Measurements from ENCODE around the gene HSD11B2. TPM values are rescaled to one million over a fixed set of nuclear protein-coding genes. Genes with fewer than 3 reads are reported as not detected.
A peak's percentile ranks its signal among the peaks of the same experiment; 100 is the strongest.

The HSD11B2 gene
- total RNA-seq, 1 experiment from 2014 or later: 33.5 TPM

DNA sequence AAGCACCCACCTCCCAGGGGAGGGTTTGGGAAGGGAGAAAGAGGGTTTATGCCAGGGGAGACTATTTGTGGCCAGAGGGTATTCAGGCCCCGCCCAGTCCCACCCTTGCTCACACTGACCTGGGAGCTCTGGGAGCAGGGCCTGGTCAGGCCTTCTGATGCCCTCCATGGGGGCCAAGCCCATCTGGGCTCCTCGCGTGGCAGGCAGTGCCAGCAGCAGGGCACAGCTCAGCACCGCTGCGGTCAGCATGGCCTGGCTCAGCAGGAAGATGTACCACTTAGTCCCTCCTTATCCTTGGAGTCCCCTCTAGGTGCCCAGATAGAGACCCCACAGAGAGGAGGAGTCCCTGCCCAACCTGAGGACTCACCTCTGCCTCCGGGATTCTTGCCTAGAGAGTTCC, 52.2 kb downstream of the HSD11B2 start, which contains the start of gene AGRP:
AGRP (minus strand) TSS at position 398 of the 400 bp plus-strand sequence; CDS start at position 249, 149 bp downstream.
- H3K23me2 ChIP-seq (ENCODE audit: insufficient read length, low read depth, low read length, poor library complexity, severe bottlenecking): peaks cover 6% of the 10 kb centered on the region
- no peak within 1 kb of the TSS for H2BK5ac ChIP-seq (ENCODE audit: insufficient read length, low read length)
- H3K4me1 ChIP-seq (ENCODE audit: insufficient read depth, low read length): no peaks in the 10 kb centered on the region; the same call in 1 of the 2 replicates
- H3K27me3 Mint-ChIP-seq (ENCODE audit: low read depth): peaks cover 37% of the 10 kb centered on the region
- H3T11ph ChIP-seq (ENCODE audit: low read length): no peak within 1 kb of the TSS
- H2BK20ac ChIP-seq (ENCODE audit: low read depth, low read length, poor library complexity, severe bottlenecking): no peak within 1 kb of the TSS
- H2BK12ac ChIP-seq (ENCODE audit: insufficient read length, low read depth, low read length): no peak within 1 kb of the TSS
- H3K4ac ChIP-seq (ENCODE audit: low read depth, low read length): no peak within 1 kb of the TSS
- H3K56ac ChIP-seq (ENCODE audit: insufficient read length, low read depth, low read length): no peak within 1 kb of the TSS
- H3K36me3 Mint-ChIP-seq (ENCODE audit: insufficient read depth in 1 of 3, low read depth in 3 of 3): no peaks in the 10 kb centered on the region
- H3K27ac Mint-ChIP-seq: peak within 1 kb of the TSS in 1 of 3 experiments; percentile 83; a peak in 1 of 7 replicates
- no peak within 1 kb of the TSS for H2AFZ ChIP-seq (ENCODE audit: low read length)
- H3K23ac ChIP-seq (ENCODE audit: insufficient read length, low read depth, low read length): no peak within 1 kb of the TSS
- H3K27me3 ChIP-seq (ENCODE audit: insufficient read depth, low read length): peaks cover 23% of the 10 kb centered on the region; the same call in 1 of the 2 replicates
- WGBS (ENCODE audit: extremely low coverage, insufficient read length, low lambda C conversion rate): no CpG with 5 or more reads among the region's 6 CpGs
- H3K27ac ChIP-seq (ENCODE audit: insufficient read length, low read depth, low read length): no peak within 1 kb of the TSS
- H4K8ac ChIP-seq (replicated peaks; ENCODE audit: insufficient read length, low read depth, low read length): no peak within 1 kb of the TSS
- H2AK5ac ChIP-seq (ENCODE audit: insufficient read length, low read length): no peak within 1 kb of the TSS
- no peak within 1 kb of the TSS; a peak in 2 of 5 replicates for H3K4me3 Mint-ChIP-seq
- no peak within 1 kb of the TSS for H4K5ac ChIP-seq (ENCODE audit: insufficient read length, low read depth, low read length)
- H4K91ac ChIP-seq (ENCODE audit: insufficient read length, low read depth, low read length): no peak within 1 kb of the TSS
- no peak for DNase-seq
- H2BK15ac ChIP-seq (ENCODE audit: low read depth, low read length): no peak within 1 kb of the TSS
- H3K4me2 ChIP-seq (ENCODE audit: insufficient read depth, insufficient read length, low read length): no peak within 1 kb of the TSS
- H3K4me1 Mint-ChIP-seq: peaks cover 9% of the 10 kb centered on the region in 2 experiments
- TF ChIP-seq, protein P1, sequence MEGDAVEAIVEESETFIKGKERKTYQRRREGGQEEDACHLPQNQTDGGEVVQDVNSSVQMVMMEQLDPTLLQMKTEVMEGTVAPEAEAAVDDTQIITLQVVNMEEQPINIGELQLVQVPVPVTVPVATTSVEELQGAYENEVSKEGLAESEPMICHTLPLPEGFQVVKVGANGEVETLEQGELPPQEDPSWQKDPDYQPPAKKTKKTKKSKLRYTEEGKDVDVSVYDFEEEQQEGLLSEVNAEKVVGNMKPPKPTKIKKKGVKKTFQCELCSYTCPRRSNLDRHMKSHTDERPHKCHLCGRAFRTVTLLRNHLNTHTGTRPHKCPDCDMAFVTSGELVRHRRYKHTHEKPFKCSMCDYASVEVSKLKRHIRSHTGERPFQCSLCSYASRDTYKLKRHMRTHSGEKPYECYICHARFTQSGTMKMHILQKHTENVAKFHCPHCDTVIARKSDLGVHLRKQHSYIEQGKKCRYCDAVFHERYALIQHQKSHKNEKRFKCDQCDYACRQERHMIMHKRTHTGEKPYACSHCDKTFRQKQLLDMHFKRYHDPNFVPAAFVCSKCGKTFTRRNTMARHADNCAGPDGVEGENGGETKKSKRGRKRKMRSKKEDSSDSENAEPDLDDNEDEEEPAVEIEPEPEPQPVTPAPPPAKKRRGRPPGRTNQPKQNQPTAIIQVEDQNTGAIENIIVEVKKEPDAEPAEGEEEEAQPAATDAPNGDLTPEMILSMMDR (conservative IDR thresholded peaks at IDR 0.05): no peak
- no peaks in the 10 kb centered on the region for H3K79me1 ChIP-seq (ENCODE audit: insufficient read depth, low read depth, low read length, poor library complexity, severe bottlenecking)
- H3K9me3 Mint-ChIP-seq: no peaks in the 10 kb centered on the region
- H3K9ac ChIP-seq (ENCODE audit: extremely low read depth, insufficient read length, low read length): no peak within 1 kb of the TSS
- peaks cover 1% of the 10 kb centered on the region; the same call in 1 of the 2 replicates for H3K79me2 ChIP-seq (ENCODE audit: insufficient read depth, low read length)
- H3K14ac ChIP-seq (ENCODE audit: insufficient read depth, low read length): no peak within 1 kb of the TSS
- H4K20me1 ChIP-seq (ENCODE audit: control insufficient read depth, insufficient read depth, insufficient read length): no peaks in the 10 kb centered on the region
- H3K18ac ChIP-seq (ENCODE audit: insufficient read length, low read depth, low read length): no peak within 1 kb of the TSS
- H2BK120ac ChIP-seq (ENCODE audit: low read depth, low read length, poor library complexity, severe bottlenecking): no peak within 1 kb of the TSS
- H3K9me3 ChIP-seq (ENCODE audit: control insufficient read depth, low read depth, low read length): no peaks in the 10 kb centered on the region

Measured in H9 (cell line).